Keratinocyte (primary cell): Measurements from ENCODE around the gene ADAM15.

Source experiments
- CTCF ChIP-seq, 3 experiments: IDR thresholded peaks in 1 of 3; conservative IDR thresholded peaks in 1 of 3; optimal IDR thresholded peaks in 1 of 3; 2 replicates in 2 of 3; 3 replicates in 1 of 3; pipeline versions ENCODE3 to v1.5.1; 2011; ENCODE audit warnings: low read length in 3 of 3, mild to moderate bottlenecking in 3 of 3, moderate library complexity in 2 of 3, control low read depth in 1 of 3, inconsistent platforms in 1 of 3; ENCODE audit not compliant: insufficient read depth in 2 of 3; ENCODE audit errors: extremely low read depth in 1 of 3
- EZH2 ChIP-seq: IDR thresholded peaks from one replicate; pipeline ENCODE4 v1.6.1; 2012; ENCODE audit warnings: inconsistent platforms, mild to moderate bottlenecking, low read length, moderate library complexity

DNA sequence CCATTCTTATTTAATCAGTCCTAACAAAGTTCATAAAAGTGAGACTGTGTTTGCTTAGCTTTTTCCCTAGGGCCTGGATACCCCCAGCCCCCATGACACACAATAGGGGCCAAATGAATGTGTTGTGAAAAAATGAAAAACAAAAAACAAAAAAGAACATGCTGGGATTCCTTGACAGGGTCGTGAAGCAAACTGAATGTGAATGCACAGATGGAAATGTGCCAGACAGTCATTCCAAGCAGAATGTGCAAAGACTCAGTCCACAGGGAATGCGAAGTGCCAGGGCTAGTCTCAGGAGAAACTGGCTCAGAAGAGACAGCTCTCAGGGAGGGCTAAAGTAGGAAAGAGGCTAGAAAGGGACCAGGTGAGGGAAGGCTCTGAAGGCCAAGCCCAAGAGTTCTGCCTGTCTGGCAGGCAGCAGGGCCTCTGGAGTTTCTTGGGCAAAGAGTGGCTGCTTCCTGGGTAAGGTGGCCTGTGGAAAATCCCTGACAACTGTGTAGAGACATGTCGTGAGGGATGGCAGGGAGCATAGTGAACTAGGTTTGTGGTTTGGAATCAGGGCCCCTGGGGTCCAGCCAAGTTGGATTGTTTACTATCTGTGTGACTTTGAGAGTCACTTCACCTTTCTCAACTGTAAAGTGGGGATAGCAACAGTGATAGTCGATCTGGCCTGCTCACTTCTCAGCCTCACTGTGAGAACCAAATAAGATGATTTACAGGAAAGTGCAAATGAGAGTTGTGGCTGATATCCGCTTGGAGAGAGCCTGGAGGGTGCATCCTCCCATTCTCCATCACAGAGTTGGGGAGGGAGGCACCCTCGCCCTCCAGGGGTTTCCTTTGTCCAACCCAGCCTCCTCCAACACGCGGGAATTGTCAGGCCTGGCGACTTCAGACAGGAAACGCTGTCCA, 1.2 kb upstream of the ADAM15 start:
- TF ChIP-seq EZH2: no peak
- TF ChIP-seq CTCF (optimal IDR thresholded peaks at IDR 0.05 in 1 of 3, IDR thresholded peaks at IDR 0.05 in 1 of 3, conservative IDR thresholded peaks at IDR 0.05 in 1 of 3; ENCODE audit: extremely low read depth in 1 of 3, insufficient read depth in 2 of 3, low read length in 3 of 3): no peak
